Stomach (tissue), 4 donors: ENCODE data around the gene NOTCH3.

Experiments
- EP300 ChIP-seq: sonication (generic); formaldehyde crosslinking; IDR thresholded peaks from one replicate; pipeline ENCODE4 v1.6.1; 2017; ENCODE audit warnings: antibody characterized with exemption
- POLR2A ChIP-seq, 4 donors: fragments of 450-650 bp; IDR thresholded peaks; one replicate each; pipeline ENCODE4 v1.6.1; 2016; ENCODE audit warnings: antibody characterized with exemption in 4 of 4, control low read depth in 2 of 4, mild to moderate bottlenecking in 1 of 4, moderate library complexity in 1 of 4
- POLR2AphosphoS5 ChIP-seq, 3 donors: sonication (generic); formaldehyde crosslinking; IDR thresholded peaks; one replicate each; pipeline ENCODE4 v1.6.1; 2016; ENCODE audit warnings: antibody characterized with exemption in 3 of 3
- TF ChIP-seq, protein P1 (sequence below), 7 experiments: fragments of 450-650 bp in 4 of 7; fragments of 200-600 bp in 3 of 7; sonication (generic) in 3 of 7; IDR thresholded peaks; one replicate each; pipeline ENCODE4 v1.5.1; 2016 to 2019; ENCODE audit warnings: antibody characterized with exemption in 7 of 7, control low read depth in 2 of 7, mild to moderate bottlenecking in 1 of 7

DNA sequence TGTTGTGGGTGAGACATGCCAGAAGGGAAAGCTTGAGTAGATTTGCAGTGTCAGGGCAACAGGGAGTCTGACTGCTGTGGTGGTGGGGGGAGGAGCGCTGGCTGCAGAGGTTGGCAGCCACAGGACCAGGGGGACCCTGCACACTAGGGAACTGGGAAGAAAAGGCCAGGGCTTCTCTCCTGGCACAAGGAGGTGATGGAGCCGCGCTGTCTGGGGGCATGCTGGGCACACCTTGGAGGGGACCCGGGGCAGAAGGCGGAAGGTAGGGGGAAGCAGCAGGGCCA is 45.3 kb upstream of the NOTCH3 start:
- TF ChIP-seq, protein P1, sequence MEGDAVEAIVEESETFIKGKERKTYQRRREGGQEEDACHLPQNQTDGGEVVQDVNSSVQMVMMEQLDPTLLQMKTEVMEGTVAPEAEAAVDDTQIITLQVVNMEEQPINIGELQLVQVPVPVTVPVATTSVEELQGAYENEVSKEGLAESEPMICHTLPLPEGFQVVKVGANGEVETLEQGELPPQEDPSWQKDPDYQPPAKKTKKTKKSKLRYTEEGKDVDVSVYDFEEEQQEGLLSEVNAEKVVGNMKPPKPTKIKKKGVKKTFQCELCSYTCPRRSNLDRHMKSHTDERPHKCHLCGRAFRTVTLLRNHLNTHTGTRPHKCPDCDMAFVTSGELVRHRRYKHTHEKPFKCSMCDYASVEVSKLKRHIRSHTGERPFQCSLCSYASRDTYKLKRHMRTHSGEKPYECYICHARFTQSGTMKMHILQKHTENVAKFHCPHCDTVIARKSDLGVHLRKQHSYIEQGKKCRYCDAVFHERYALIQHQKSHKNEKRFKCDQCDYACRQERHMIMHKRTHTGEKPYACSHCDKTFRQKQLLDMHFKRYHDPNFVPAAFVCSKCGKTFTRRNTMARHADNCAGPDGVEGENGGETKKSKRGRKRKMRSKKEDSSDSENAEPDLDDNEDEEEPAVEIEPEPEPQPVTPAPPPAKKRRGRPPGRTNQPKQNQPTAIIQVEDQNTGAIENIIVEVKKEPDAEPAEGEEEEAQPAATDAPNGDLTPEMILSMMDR (IDR thresholded peaks at IDR 0.05), result no peak
- TF ChIP-seq POLR2A (IDR thresholded peaks at IDR 0.05) (no peak), EP300 (no peak), POLR2AphosphoS5 (IDR thresholded peaks at IDR 0.05) (no peak)
